H9 (cell line): Measurements from ENCODE around the gene C6orf15. TPM values are rescaled to one million over a fixed set of nuclear protein-coding genes. Genes with fewer than 3 reads are reported as not detected.

Experiments used
- DNase-seq: peaks from one replicate; pipeline ENCODE4 v3.0.0-alpha.2; 2017
- H2AFZ ChIP-seq: one replicate; pipeline ENCODE4 v1.6.1; 2013; ENCODE audit warnings: mild to moderate bottlenecking, low read length, control low read depth, moderate library complexity
- H2AK5ac ChIP-seq: 2 replicates; pipeline ENCODE4 v1.6.1; 2013; ENCODE audit warnings: low read length, control low read depth, mixed read lengths; ENCODE audit not compliant: insufficient read length
- H2BK120ac ChIP-seq: one replicate; pipeline ENCODE4 v1.6.1; 2013; ENCODE audit warnings: low read depth, mild to moderate bottlenecking, low read length, control low read depth, inconsistent platforms; ENCODE audit not compliant: poor library complexity, severe bottlenecking
- H2BK12ac ChIP-seq: 2 replicates; pipeline ENCODE4 v1.6.1; 2013; ENCODE audit warnings: low read length, control low read depth, mixed read lengths, low read depth; ENCODE audit not compliant: insufficient read length
- H2BK15ac ChIP-seq: 2 replicates; pipeline ENCODE4 v1.6.1; 2013; ENCODE audit warnings: low read depth, low read length, control low read depth
- H2BK20ac ChIP-seq: one replicate; pipeline ENCODE4 v1.6.1; 2013; ENCODE audit warnings: low read depth, mild to moderate bottlenecking, low read length, control low read depth, inconsistent platforms; ENCODE audit not compliant: poor library complexity, severe bottlenecking
- H2BK5ac ChIP-seq: 2 replicates; pipeline ENCODE4 v1.6.1; 2013; ENCODE audit warnings: low read length, control low read depth, mixed read lengths; ENCODE audit not compliant: insufficient read length
- H3K14ac ChIP-seq: 2 replicates; pipeline ENCODE4 v1.6.1; 2013; ENCODE audit warnings: low read length, control low read depth; ENCODE audit not compliant: insufficient read depth
- H3K18ac ChIP-seq: 2 replicates; pipeline ENCODE4 v1.6.1; 2013; ENCODE audit warnings: low read depth, mild to moderate bottlenecking, mixed read lengths, low read length, control low read depth; ENCODE audit not compliant: insufficient read length
- H3K23ac ChIP-seq: 2 replicates; pipeline ENCODE4 v1.6.1; 2013; ENCODE audit warnings: low read length, control low read depth, mixed read lengths, low read depth; ENCODE audit not compliant: insufficient read length
- H3K23me2 ChIP-seq: 2 replicates; pipeline ENCODE4 v1.6.1; 2013; ENCODE audit warnings: low read depth, mild to moderate bottlenecking, mixed read lengths, low read length, control low read depth; ENCODE audit not compliant: insufficient read length, poor library complexity, severe bottlenecking
- H3K27ac ChIP-seq: 2 replicates; pipeline ENCODE4 v1.5.1; 2013; ENCODE audit warnings: low read length, control low read depth, mixed read lengths, low read depth; ENCODE audit not compliant: insufficient read length
- H3K27me3 ChIP-seq: 2 replicates; pipeline ENCODE4 v1.6.1; 2013; ENCODE audit warnings: low read length, control low read depth, inconsistent platforms; ENCODE audit not compliant: insufficient read depth
- H3K4ac ChIP-seq: 2 replicates; pipeline ENCODE4 v1.6.1; 2013; ENCODE audit warnings: low read depth, mild to moderate bottlenecking, control low read depth, inconsistent platforms, low read length, moderate library complexity
- H3K4me1 ChIP-seq: 2 replicates; pipeline ENCODE4 v1.6.1; 2013; ENCODE audit warnings: low read length, control low read depth, inconsistent platforms; ENCODE audit not compliant: insufficient read depth
- H3K4me2 ChIP-seq: 2 replicates; pipeline ENCODE4 v1.6.1; 2013; ENCODE audit warnings: low read length, control low read depth, mixed read lengths; ENCODE audit not compliant: insufficient read length, insufficient read depth
- H3K56ac ChIP-seq: 2 replicates; pipeline ENCODE4 v1.6.1; 2013; ENCODE audit warnings: low read depth, mild to moderate bottlenecking, mixed read lengths, low read length, control low read depth; ENCODE audit not compliant: insufficient read length
- H3K79me1 ChIP-seq: 2 replicates; pipeline ENCODE4 v1.6.1; 2013; ENCODE audit warnings: low read depth, mild to moderate bottlenecking, moderate library complexity, low read length, control low read depth, inconsistent platforms; ENCODE audit not compliant: insufficient read depth, poor library complexity, severe bottlenecking
- H3K79me2 ChIP-seq: 2 replicates; pipeline ENCODE4 v1.6.1; 2013; ENCODE audit warnings: low read length, control low read depth, inconsistent platforms; ENCODE audit not compliant: insufficient read depth
- H3K9ac ChIP-seq: 2 replicates; pipeline ENCODE4 v1.6.1; 2013; ENCODE audit warnings: low read length, control low read depth, mixed read lengths; ENCODE audit not compliant: insufficient read length; ENCODE audit errors: extremely low read depth
- H3K9me3 ChIP-seq: one replicate; pipeline ENCODE4 v1.6.1; 2013; ENCODE audit warnings: low read depth, low read length, inconsistent platforms; ENCODE audit not compliant: control insufficient read depth
- H3T11ph ChIP-seq: one replicate; pipeline ENCODE4 v1.6.1; 2013; ENCODE audit warnings: mild to moderate bottlenecking, low read length, control low read depth, inconsistent platforms
- H4K20me1 ChIP-seq: one replicate; pipeline ENCODE4 v1.6.1; 2013; ENCODE audit not compliant: control insufficient read depth, insufficient read length, insufficient read depth
- H4K5ac ChIP-seq: 2 replicates; pipeline ENCODE4 v1.6.1; 2013; ENCODE audit warnings: low read depth, mild to moderate bottlenecking, mixed read lengths, low read length, control low read depth; ENCODE audit not compliant: insufficient read length
- H4K8ac ChIP-seq: replicated peaks from 2 replicates; pipeline ENCODE4 v1.6.1; 2013; ENCODE audit warnings: low read length, control low read depth, mixed read lengths, low read depth; ENCODE audit not compliant: insufficient read length
- H4K91ac ChIP-seq: 2 replicates; pipeline ENCODE4 v1.6.1; 2013; ENCODE audit warnings: low read depth, mild to moderate bottlenecking, moderate library complexity, mixed read lengths, low read length, control low read depth; ENCODE audit not compliant: insufficient read length
- H3K27ac Mint-ChIP-seq, 3 experiments: 2 replicates in 2 of 3; 3 replicates in 1 of 3; pipeline ENCODE4 v1.8.0; 2020 to 2021; ENCODE audit warnings: mixed read lengths in 3 of 3, mild to moderate bottlenecking in 1 of 3, moderate library complexity in 1 of 3
- H3K27me3 Mint-ChIP-seq: 2 replicates; pipeline ENCODE4 v1.8.0; 2021; ENCODE audit warnings: low read depth, mild to moderate bottlenecking, moderate library complexity, mixed read lengths
- H3K36me3 Mint-ChIP-seq, 3 experiments: 2 replicates in 2 of 3; 3 replicates in 1 of 3; pipeline ENCODE4 v1.8.0; 2020 to 2021; ENCODE audit warnings: low read depth in 3 of 3, mixed read lengths in 3 of 3; ENCODE audit not compliant: insufficient read depth in 1 of 3
- H3K4me1 Mint-ChIP-seq, 2 experiments: 2 replicates each; pipeline ENCODE4 v1.8.0; 2020; ENCODE audit warnings: mixed read lengths in 2 of 2
- H3K4me3 Mint-ChIP-seq, 2 experiments: 2 replicates in 1 of 2; 3 replicates in 1 of 2; pipeline ENCODE4 v1.8.0; 2020 to 2021; ENCODE audit warnings: mild to moderate bottlenecking in 2 of 2, mixed read lengths in 2 of 2, moderate library complexity in 1 of 2
- H3K9me3 Mint-ChIP-seq, 2 experiments: 2 replicates in 1 of 2; 3 replicates in 1 of 2; pipeline ENCODE4 v1.8.0; 2020; ENCODE audit warnings: mild to moderate bottlenecking in 2 of 2, mixed read lengths in 2 of 2, moderate library complexity in 1 of 2
- CTCF ChIP-seq: fragments of 200-600 bp; sonication (generic); conservative IDR thresholded peaks from 3 replicates; pipeline ENCODE4 v1.8.0; 2021; ENCODE audit warnings: antibody characterized with exemption, mild to moderate bottlenecking
- WGBS: extraction: QIAGEN DNeasy Blood & Tissue Kit; methylation state at CpG from one replicate; pipeline ENCODE4 v1.1.7; 2013; ENCODE audit warnings: missing lambda C conversion rate, low lambda C conversion rate, mixed read lengths; ENCODE audit not compliant: insufficient read length; ENCODE audit errors: extremely low coverage; 5-methylcytosine and 5-hydroxymethylcytosine counted together
- total RNA-seq: library from RNA; stranded (reverse); gene quantifications from 2 replicates; pipeline ENCODE4 v1.2.1, GENCODE V29; 2021

C6orf15 gene
- total RNA-seq, 1 experiment from 2014 or later, result not detected

- Histone ChIP-seq H3K27ac (no peak overlapping the region), H4K20me1 (no peaks in the 10 kb centered on the region), H3K79me1 (no peaks in the 10 kb centered on the region), H3K4me1 (peaks cover 2% of the 10 kb centered on the region; the same call in 1 of the 2 replicates), H2AFZ (no peak overlapping the region), H3K14ac (no peak overlapping the region), H3K23ac (no peak overlapping the region), H2BK120ac (no peak overlapping the region), H3K4ac (no peak overlapping the region), H3T11ph (no peak overlapping the region), H3K23me2 (no peaks in the 10 kb centered on the region), H3K79me2 (no peaks in the 10 kb centered on the region), H2AK5ac (no peak overlapping the region), H4K91ac (no peak overlapping the region), H3K18ac (no peak overlapping the region), H4K5ac (no peak overlapping the region), H4K8ac (no peak overlapping the region), H3K56ac (no peak overlapping the region), H2BK15ac (no peak overlapping the region), H3K9me3 (no peaks in the 10 kb centered on the region), H2BK20ac (no peak overlapping the region), H2BK5ac (no peak overlapping the region), H3K9ac (no peak overlapping the region), H3K4me2 (peak overlapping the region; percentile 1), H2BK12ac (no peak overlapping the region), H3K27me3 (no peaks in the 10 kb centered on the region)
- H3K4me1 Mint-ChIP-seq, result peaks cover 51% of the 10 kb centered on the region in 2 experiments
- no peaks in the 10 kb centered on the region for H3K27me3 Mint-ChIP-seq
- H3K36me3 Mint-ChIP-seq, result no peaks in the 10 kb centered on the region
- peaks cover 0 to 8% of the 10 kb centered on the region in 2 experiments; a peak in 2 of 5 replicates for H3K9me3 Mint-ChIP-seq
- H3K27ac Mint-ChIP-seq, result peak overlapping the region; percentile 93 to 96 (median 95)
- DNase-seq, result peak; percentile 83
- no CpG with 5 or more reads among the region's 6 CpGs for WGBS
- peak overlapping the region; percentile 36 to 45 for H3K4me3 Mint-ChIP-seq
- peak; percentile 74 for TF ChIP-seq CTCF
Observed at GRCh38 chr6:31070711-31071197, 41.6 kb downstream of the C6orf15 start.
